Pons (tissue), 1 donor: ENCODE results near the gene SLAMF1.

Experiments used
- DNase-seq: peaks from one replicate; pipeline ENCODE4 v3.0.0-alpha.2; 2016; ENCODE audit warnings: low spot score

Gene SLAMF1

DNA sequence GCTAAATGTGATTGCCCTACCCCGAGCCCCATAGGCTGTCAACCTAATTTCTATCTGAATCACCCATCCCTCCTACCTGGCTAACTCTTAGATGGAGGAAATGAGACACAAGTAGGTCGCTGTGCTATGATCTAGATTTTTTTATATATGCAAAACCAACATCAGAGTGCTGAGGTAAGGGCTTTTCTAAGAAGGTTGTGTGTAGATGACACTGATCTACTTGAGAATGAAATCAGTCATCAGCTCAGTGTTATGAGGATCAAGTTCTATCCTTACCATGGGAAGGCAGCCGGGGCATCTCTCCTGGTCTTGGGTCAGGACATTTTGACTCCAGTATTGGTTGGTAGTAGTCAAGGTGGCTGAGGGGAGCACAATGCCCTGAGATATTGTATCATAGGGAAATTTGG lies 23.6 kb downstream of the SLAMF1 start:
- no peak for DNase-seq

- no peak for DNase-seq
These were observed 24.2 kb downstream of the SLAMF1 start for GRCh38 chr1:160622501-160623226.

GRCh38 chr1:160621633-160622413 lies 25.0 kb downstream of the SLAMF1 start:
- no peak for DNase-seq

DNA sequence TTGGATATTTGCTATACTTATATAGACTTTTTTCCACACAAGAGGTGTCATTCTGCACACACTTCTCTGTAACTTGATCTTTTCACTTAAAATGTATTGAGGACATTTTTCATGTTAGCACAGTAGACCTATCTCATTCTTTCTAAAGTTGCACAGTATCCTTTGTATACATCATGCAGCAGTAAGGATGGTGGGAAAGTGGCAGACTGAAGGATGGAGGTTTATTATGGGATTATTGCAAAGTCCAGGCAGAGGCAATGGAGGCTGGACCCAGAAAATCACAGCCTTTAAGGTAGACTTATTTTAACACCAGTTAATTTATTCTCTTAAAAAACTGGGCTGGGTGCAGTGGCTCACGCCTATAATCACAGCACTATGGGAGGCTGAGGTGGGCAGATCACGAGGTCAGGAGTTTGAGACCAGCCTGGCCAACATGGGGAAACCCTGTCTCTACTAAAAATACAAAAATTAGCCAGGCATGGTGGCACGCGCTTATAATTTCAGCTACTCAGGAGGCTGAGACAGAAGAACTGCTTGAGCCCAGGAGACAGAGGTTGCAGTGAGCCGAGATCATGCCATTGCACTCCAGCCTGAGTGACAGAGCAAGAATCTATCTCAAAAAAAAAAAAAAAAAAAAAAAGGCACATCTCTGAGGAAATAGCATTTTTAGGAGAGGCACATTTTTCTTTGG lies 25.8 kb downstream of the SLAMF1 start:
- DNase-seq: no peak

DNA sequence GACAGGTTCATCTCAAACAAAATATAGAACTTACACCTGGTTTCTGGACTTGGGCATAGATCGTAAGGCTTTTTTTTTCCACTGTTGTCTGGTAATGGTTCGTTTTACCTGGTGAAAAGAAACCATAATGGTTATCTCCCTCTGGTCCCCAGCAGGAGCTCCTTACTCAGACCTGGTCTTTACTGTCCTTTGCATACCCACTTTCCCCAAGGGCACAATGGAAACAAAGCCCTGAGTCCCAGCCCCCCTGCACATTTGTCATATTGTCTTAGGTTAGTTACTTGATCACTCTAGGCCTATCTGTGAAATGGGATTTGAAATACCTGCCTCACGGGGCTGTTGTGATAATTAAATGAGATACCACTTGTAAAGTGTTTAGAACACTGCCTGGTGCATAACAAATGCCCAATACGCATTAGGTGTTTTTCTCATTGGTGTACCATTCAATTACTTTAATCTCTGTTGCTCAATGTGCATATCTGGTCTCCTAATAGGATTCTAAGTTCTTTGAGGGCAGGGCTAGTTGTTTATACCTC lies 27.0 kb downstream of the SLAMF1 start:
- DNase-seq: no peak

DNA sequence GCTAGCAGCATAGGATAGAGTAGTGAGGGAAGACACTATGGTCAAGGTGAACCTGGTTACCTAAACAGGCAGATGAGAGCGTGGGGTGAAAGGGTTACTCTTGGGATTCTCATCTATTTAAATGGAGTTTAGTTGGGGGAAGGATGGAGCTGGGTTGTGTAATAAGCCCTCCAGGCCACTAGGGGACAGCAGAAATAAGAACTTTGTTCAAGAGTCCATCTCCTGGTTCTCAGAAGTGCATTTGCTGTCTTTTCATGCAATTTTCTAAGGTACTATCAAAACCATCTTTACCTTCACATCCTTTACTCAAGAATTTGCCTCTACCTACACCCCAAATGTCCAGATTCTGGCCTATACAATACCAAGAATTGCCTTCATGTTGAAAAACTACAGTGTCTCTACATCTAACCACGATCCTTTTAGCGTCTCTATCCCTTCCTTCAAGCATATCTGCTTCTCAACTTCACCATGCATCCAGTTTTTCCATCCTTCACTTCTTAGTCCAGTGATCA lies 28.0 kb downstream of the SLAMF1 start:
- DNase-seq: no peak

DNA sequence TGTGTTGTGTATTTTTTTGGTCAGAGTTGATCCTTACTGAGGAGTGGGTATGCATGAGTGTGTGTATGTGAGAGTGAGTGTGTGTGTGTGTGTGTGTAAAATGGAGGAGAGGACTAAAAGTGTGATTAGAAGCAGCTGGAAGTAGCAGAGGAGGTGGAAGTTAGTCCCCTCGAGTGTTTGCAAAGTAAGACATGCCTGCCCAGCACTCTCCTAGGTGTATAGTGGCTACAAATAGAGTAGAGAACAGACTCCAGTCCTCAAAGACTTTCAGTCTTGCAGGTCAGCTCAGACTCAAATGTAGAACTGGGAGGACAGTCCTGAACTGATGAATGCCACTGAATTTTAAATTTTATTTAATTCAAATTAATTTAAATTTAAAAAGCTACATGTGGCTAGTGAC lies 28.5 kb downstream of the SLAMF1 start:
- DNase-seq: no peak

- no peak for DNase-seq
These were observed 31.2 kb downstream of the SLAMF1 start for GRCh38 chr1:160615660-160616059.

DNA sequence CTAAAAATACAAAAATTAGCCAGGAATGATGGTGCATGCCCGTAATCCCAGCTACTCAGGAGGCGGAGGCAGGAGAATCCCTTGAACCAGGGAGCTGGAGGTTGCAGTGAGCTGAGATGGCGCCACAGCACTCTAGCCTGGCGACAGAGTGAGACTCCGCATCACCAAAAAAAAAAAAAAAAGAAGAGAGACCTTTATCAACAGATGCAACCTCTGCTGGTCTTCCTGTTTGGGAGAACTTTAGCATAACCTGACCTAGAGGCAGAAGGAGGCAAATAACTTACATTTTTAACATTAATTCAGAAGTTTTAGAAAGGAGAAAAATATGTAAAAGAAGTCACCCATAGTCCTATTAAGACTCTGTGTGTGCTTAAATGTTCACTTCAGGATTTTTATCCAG lies 32.4 kb downstream of the SLAMF1 start:
- DNase-seq: no peak

- DNase-seq: no peak
These were observed 34.1 kb downstream of the SLAMF1 start for GRCh38 chr1:160612613-160613218.

GRCh38 chr1:160610569-160611242 lies 36.1 kb downstream of the SLAMF1 start:
- DNase-seq: no peak

DNA sequence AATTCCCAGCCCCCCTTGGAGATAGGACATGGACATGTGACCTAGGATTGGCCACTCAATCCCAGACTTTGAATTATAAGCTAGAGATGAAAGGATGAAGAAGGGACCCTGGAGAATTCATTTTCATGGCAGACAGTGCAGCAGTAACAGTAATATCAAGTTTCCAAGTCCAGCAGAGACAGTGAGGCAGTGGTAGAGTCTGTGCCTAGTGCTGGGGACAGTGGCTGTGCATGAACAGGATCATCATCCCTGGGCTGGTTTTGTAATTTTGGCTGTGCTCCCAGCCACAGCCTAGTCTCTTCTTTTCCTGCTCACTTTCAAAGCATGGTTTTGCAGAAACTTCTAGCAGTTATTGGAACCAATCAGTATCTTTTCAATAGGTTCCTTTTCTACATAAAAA lies 37.9 kb downstream of the SLAMF1 start:
- DNase-seq: no peak

DNA sequence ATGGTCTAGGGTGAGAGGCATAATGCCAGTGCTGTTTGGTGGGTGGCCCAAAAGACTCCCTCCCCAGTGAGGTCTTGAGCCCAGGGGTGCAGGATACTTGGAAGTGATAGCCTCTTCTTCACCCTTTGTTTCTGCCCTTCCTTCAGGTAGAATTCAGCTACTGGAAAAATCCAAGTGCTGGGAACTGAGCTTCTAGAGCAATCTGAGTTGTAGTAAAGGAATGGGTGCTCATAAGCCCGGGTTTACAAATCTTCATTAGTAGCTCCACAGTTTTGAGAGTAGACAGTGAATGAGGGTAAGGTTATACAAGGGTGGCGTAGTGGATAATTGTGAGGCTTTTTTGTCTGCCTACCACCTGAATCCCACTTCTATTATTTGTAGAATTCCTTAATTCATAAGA lies 38.3 kb downstream of the SLAMF1 start:
- DNase-seq: no peak

DNA sequence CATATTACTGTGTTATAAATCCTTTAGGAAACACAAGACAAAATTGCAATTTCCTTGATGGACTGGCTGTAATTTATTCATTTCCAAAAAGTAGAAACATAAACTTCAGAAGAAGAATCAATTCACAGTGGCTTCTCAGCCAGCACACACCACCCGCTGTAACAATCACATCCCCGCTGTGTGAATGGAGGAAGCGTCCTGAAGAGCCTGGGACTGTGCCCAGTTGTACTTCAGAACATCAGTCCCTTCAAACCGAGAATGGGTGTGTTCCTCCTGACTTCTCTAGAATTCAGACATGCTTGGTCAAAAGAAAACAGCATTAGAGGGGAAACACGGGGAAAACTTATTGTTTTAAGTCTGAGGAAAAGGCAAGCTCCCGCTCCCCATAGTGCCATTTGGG lies 38.8 kb downstream of the SLAMF1 start:
- no peak for DNase-seq

DNA sequence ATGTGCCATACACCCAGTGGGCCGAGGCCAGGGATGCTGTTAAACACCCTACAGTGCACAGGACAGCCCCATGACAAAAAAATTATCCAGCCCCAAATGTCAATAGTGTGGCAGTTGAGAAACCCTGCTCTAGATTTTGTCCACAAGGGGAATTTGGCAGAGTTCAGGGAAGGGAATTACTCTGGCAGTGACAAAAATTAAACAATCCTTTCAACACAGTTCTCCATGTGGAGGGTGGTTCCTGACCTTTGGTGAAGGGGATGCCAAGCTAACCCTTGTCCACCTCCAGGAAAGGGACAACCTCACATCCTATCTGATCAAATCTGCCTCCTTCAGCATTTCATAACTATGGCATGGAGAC lies 39.2 kb downstream of the SLAMF1 start:
- no peak for DNase-seq

DNA sequence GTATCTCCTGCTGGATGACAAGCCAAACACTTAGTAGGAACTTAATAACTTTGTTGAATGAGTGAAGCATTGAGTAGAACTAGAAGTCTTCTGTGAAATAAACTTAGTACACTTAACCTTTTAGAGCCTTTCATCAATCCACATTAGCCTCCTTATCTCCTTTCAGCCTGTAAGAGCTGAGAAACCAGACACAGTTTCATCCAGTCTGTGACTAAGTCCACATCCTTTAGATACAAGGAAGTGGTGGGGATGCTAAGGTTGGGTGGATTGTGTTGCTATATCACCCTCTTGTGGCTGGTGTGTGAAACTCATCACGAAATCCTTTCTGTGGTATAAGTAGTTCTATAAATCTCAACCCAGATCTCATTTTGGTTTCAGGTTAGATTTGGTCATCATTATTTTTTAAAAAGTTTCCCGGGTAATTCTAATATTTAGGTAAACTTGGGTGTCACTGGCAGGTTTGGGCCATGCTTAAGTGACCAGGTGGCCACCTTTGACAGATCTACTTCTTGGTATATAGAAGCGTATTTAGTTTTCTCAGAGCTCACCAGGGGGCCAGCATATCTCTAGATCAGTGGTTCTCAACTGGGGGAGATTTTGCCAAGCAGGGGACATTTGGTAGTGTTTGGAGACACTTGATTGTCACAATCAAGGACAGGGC lies 39.7 kb downstream of the SLAMF1 start:
- peak; percentile 84 for DNase-seq

DNA sequence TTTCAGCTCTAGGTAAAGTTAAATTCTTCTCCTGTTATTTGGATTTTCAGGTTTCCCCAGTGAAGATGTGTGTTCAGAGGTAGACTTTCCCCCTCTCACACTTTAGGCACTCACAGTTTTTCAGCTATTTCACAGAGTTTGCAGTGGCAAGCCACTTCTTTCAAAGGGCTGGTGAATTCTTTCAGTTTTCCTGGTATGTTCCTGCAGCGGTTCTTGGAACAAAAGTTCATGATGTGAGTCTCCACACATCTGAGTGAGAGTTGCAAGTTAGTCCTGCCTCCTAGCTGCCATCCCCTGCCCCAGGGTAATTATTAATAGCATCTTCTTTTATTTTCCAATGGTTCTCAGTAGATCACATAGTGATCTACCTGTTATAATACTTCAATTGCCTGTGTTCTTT lies 40.2 kb downstream of the SLAMF1 start:
- DNase-seq: no peak

- no peak for DNase-seq
These were observed 40.9 kb downstream of the SLAMF1 start for GRCh38 chr1:160605792-160606479.

GRCh38 chr1:160605205-160605604 lies 41.6 kb downstream of the SLAMF1 start:
- DNase-seq: no peak

GRCh38 chr1:160597705-160598104 lies 49.1 kb downstream of the SLAMF1 start:
- no peak for DNase-seq
